DND-41 (cell line): ENCODE results near the gene ASXL1.

Experiments
- ATAC-seq: fragments of 200-7000 bp; cut with Tn5 transposase; 3 replicates; pipeline ENCODE4 v1.9.1; 2021; ENCODE audit warnings: low read depth; ENCODE audit not compliant: insufficient read depth
- DNase-seq: peaks from one replicate; pipeline ENCODE4 v3.0.0-alpha.2; 2020
- H2AFZ ChIP-seq: 2 replicates; pipeline ENCODE4 v1.6.0; 2012; ENCODE audit warnings: low read depth, low read length
- H3K27ac ChIP-seq: 2 replicates; pipeline ENCODE4 v1.5.1; 2012; ENCODE audit warnings: low read length, inconsistent platforms
- H3K27me3 ChIP-seq: fragments of 200-600 bp; sonication (generic); 2 replicates; pipeline ENCODE4 v1.6.0; 2012; ENCODE audit warnings: low read length, mild to moderate bottlenecking, inconsistent platforms; ENCODE audit not compliant: insufficient read depth, poor library complexity
- H3K36me3 ChIP-seq: 2 replicates; pipeline ENCODE4 v1.5.1; 2012; ENCODE audit warnings: low read length, inconsistent platforms; ENCODE audit not compliant: insufficient read depth
- H3K4me1 ChIP-seq: 2 replicates; pipeline ENCODE4 v1.5.1; 2012; ENCODE audit warnings: mild to moderate bottlenecking, low read length; ENCODE audit not compliant: insufficient read depth
- H3K4me2 ChIP-seq: 2 replicates; pipeline ENCODE4 v1.6.0; 2012; ENCODE audit warnings: mild to moderate bottlenecking, moderate library complexity, low read length, inconsistent platforms; ENCODE audit not compliant: insufficient read depth
- H3K4me3 ChIP-seq, 2 experiments: fragments of 200-600 bp in 1 of 2; shearing (Covaris generic) in 1 of 2; 2 replicates each; pipeline ENCODE4 v1.5.1; 2012 to 2016; ENCODE audit warnings: inconsistent platforms in 2 of 2, low read length in 2 of 2, mild to moderate bottlenecking in 2 of 2, low read depth in 1 of 2, moderate library complexity in 1 of 2
- H3K79me2 ChIP-seq: 2 replicates; pipeline ENCODE4 v1.6.0; 2012; ENCODE audit warnings: low read length, inconsistent platforms; ENCODE audit not compliant: insufficient read depth
- H3K9ac ChIP-seq: 2 replicates; pipeline ENCODE4 v1.6.0; 2012; ENCODE audit warnings: low read depth, mild to moderate bottlenecking, inconsistent platforms, low read length, moderate library complexity
- H3K9me3 ChIP-seq: 2 replicates; pipeline ENCODE4 v1.5.1; 2012; ENCODE audit warnings: low read length, moderate library complexity, mild to moderate bottlenecking, inconsistent platforms; ENCODE audit not compliant: insufficient read depth, severe bottlenecking
- H4K20me1 ChIP-seq: 2 replicates; pipeline ENCODE4 v1.6.0; 2012; ENCODE audit warnings: low read length; ENCODE audit not compliant: insufficient read depth
- EZH2 ChIP-seq: IDR thresholded peaks from 3 replicates; pipeline ENCODE4 v1.6.1; 2012; ENCODE audit warnings: borderline replicate concordance, low read depth, mild to moderate bottlenecking, moderate library complexity, low read length, inconsistent platforms; ENCODE audit not compliant: severe bottlenecking
- TF ChIP-seq, protein P1 (sequence below): IDR thresholded peaks from 2 replicates; pipeline ENCODE4 v1.5.1; 2012; ENCODE audit warnings: borderline replicate concordance, low read length, moderate library complexity, mild to moderate bottlenecking; ENCODE audit not compliant: poor library complexity, severe bottlenecking; ENCODE audit errors: extremely low read depth

The ASXL1 gene

DNA sequence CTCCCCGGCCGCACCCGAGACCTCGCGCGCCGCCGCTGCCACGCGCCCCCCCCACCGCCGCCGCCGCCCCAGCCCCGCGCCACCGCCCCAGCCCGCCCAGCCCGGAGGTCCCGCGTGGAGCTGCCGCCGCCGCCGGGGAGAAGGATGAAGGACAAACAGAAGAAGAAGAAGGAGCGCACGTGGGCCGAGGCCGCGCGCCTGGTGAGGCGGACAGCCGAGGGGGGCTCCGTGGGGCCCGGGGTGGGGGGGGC is 426 bp downstream of the ASXL1 start:
- no peak for DNase-seq
- Histone ChIP-seq H3K27me3 (no peaks in the 10 kb centered on the region), H3K4me1 (peaks cover 46% of the 10 kb centered on the region), H2AFZ (no peak overlapping the region; the same call in 1 of the 2 replicates), H3K4me3 (peak overlapping the region; percentile 61 to 91; a peak in 3 of 4 replicates), H4K20me1 (peaks cover 44% of the 10 kb centered on the region), H3K27ac (peak overlapping the region; percentile 98), H3K9me3 (no peaks in the 10 kb centered on the region), H3K4me2 (peak overlapping the region; percentile 92), H3K79me2 (peaks cover 60% of the 10 kb centered on the region), H3K36me3 (peaks cover 22% of the 10 kb centered on the region), H3K9ac (peak overlapping the region; percentile 91)
- ATAC-seq: no peak
- TF ChIP-seq, protein P1, sequence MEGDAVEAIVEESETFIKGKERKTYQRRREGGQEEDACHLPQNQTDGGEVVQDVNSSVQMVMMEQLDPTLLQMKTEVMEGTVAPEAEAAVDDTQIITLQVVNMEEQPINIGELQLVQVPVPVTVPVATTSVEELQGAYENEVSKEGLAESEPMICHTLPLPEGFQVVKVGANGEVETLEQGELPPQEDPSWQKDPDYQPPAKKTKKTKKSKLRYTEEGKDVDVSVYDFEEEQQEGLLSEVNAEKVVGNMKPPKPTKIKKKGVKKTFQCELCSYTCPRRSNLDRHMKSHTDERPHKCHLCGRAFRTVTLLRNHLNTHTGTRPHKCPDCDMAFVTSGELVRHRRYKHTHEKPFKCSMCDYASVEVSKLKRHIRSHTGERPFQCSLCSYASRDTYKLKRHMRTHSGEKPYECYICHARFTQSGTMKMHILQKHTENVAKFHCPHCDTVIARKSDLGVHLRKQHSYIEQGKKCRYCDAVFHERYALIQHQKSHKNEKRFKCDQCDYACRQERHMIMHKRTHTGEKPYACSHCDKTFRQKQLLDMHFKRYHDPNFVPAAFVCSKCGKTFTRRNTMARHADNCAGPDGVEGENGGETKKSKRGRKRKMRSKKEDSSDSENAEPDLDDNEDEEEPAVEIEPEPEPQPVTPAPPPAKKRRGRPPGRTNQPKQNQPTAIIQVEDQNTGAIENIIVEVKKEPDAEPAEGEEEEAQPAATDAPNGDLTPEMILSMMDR: no peak
- TF ChIP-seq EZH2: no peak

DNA sequence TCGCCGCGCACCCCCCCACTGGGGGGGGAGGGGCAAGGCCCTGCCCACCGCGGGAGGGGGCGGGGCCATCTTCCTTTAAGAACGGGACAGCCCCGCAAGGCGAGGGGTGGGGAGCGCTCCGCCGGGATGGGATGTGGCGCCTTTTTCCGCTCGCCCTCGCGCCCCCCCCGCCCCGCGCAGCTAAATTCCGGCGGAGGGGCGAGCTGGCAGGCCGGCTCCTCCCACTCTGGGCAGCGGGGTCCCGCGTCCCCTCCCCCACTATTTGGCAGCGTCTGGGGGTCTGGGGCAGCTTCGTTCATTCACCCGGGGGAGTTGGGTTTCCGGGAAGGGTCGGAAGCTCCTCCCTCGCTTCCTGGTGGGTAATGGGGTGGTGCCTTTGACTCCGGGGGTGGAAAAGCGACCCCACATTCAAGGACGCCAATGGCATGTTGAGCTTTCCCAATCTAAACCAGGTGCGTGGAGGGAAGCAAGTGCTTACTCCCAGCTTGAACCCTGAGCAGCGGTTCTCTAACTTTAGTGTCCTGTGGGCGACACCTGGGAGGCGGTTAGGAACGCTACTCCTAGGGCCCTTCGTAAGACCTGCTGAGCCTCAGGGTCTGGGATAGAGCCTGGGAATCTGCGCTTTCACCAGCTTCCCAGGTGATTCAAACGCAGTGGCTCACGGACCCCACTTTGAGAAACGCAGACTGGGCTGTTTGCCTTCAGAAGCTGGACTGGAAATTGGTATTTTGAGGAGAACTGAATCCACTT is 927 bp downstream of the ASXL1 start:
- Histone ChIP-seq H3K4me2 (peak overlapping the region; percentile 81), H3K4me3 (peak overlapping the region; percentile 61 to 91), H2AFZ (peak overlapping the region; percentile 62), H3K36me3 (peaks cover 25% of the 10 kb centered on the region), H3K9ac (peak overlapping the region; percentile 91), H3K27ac (peak overlapping the region; percentile 86), H4K20me1 (peaks cover 49% of the 10 kb centered on the region), H3K9me3 (no peaks in the 10 kb centered on the region), H3K4me1 (peaks cover 50% of the 10 kb centered on the region), H3K79me2 (peaks cover 65% of the 10 kb centered on the region), H3K27me3 (no peaks in the 10 kb centered on the region)
- DNase-seq (peak; percentile 90), ATAC-seq (peak; percentile 53)
- TF ChIP-seq, protein P1: peak; percentile 2
- TF ChIP-seq EZH2: no peak

DNA sequence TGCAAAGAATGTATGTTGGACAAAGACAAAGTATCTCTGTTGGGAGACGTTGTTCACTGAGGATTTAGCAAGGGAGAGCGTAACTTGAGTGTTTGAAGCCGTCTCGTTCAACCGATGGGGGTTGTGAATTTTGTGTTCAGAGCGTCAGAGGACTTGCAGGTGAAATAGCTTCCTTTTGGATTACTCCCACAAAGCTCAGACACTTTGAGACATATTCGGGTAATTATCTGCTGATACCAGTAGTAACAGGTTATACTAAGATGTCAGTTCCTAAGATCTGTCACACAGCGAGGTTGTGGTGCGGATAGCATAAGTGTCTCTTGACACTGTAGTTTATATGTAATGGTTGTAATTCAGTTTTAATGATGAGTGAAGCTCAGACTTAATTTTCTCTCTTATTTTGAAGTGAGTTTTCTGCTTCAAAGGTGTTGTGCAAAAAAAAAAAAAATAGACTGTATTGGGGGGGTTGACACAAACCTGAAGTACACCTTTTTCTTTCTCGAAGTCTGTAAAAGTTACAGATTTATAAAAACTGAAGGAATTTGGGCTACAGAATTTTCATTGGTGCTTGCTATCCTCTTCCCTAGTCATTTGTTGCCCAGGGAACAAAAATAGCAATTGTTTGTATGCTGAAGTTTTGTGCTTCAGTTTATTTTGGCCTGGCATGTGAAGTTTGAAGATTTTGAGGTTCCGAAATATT is 1.7 kb downstream of the ASXL1 start:
- Histone ChIP-seq H4K20me1 (peaks cover 57% of the 10 kb centered on the region), H3K9me3 (no peaks in the 10 kb centered on the region), H3K4me3 (peak overlapping the region; percentile 61 to 91; a peak in 3 of 4 replicates), H2AFZ (peak overlapping the region; percentile 62; the same call in 1 of the 2 replicates), H3K79me2 (peaks cover 72% of the 10 kb centered on the region), H3K4me2 (peak overlapping the region; percentile 81), H3K4me1 (peaks cover 54% of the 10 kb centered on the region), H3K27ac (peak overlapping the region; percentile 86), H3K9ac (peak overlapping the region; percentile 91), H3K36me3 (peaks cover 29% of the 10 kb centered on the region), H3K27me3 (no peaks in the 10 kb centered on the region)
- no peak for TF ChIP-seq EZH2
- TF ChIP-seq, protein P1: no peak
- no peak for ATAC-seq
- no peak for DNase-seq
